AG04450 (cell line): Measurements from ENCODE around the gene CCDC187. TPM values are rescaled to one million over a fixed set of nuclear protein-coding genes. Genes with fewer than 3 reads are reported as not detected.

Experiments used
- CTCF ChIA-PET: fragments of 300-600, 350-600 bp; formaldehyde crosslinking; extraction: SDS; loops from one replicate; lab custom pipeline; 2022; ENCODE audit warnings: antibody characterized with exemption, inconsistent platforms; lab: Charles Lee
- POLR2A ChIA-PET: fragments of 350-600 bp; formaldehyde crosslinking; extraction: SDS; loops from one replicate; lab custom pipeline; 2021; ENCODE audit warnings: antibody characterized with exemption, inconsistent platforms; lab: Yijun Ruan, JAX
- DNase-seq: peaks from one replicate; pipeline ENCODE4 v3.0.0-alpha.2; 2011; ENCODE audit warnings: low read depth, low spot score
- H3K27ac ChIP-seq: one replicate; pipeline ENCODE4 v1.5.1; 2012; ENCODE audit warnings: low read depth, low read length, control low read depth
- H3K27me3 ChIP-seq: one replicate; pipeline ENCODE4 v1.6.0; 2012; ENCODE audit warnings: low read length; ENCODE audit not compliant: control insufficient read depth, insufficient read depth
- H3K4me3 ChIP-seq: 2 replicates; pipeline ENCODE4 v1.5.1; 2011; ENCODE audit warnings: mild to moderate bottlenecking, low read depth, low read length, control low read depth
- H3K9me3 ChIP-seq: 2 replicates; pipeline ENCODE4 v1.5.1; 2012; ENCODE audit warnings: low read length; ENCODE audit not compliant: control insufficient read depth, insufficient read depth
- CTCF ChIP-seq: IDR thresholded peaks from 2 replicates; pipeline ENCODE4 v1.5.1; 2011; ENCODE audit warnings: low read depth, low read length, control low read depth, inconsistent platforms
- polyA plus RNA-seq: library from polyadenylated mRNA; depleted of rRNA; stranded (reverse); fragments of >200 nt; gene quantifications from 2 replicates; pipeline ENCODE4 v1.2.3, GENCODE V29; 2011

Gene CCDC187
- polyA plus RNA-seq, 1 experiment, result not detected

GRCh38 chr9:136246849-136247550 is 56.9 kb downstream of the CCDC187 start:
- Histone ChIP-seq H3K9me3 (no peaks in the 10 kb centered on the region; the same call in 1 of the 2 replicates), H3K4me3 (no peak overlapping the region), H3K27me3 (peaks cover 43% of the 10 kb centered on the region), H3K27ac (no peak overlapping the region)
- TF ChIP-seq CTCF, result no peak
- ChIA-PET CTCF (no interaction called here), POLR2A (no interaction called here)
- DNase-seq, result no peak

GRCh38 chr9:136245219-136246150 is 58.4 kb downstream of the CCDC187 start, which contains the start of gene QSOX2:
Gene QSOX2, minus strand, starts transcription at chr9:136245812. Its CDS starts 9 bp downstream, at chr9:136245803.
- peak; percentile 24 for DNase-seq
- peaks cover 37% of the 10 kb centered on the region for H3K27me3 ChIP-seq
- H3K4me3 ChIP-seq, result peak within 1 kb of the TSS; percentile 77
- no peak within 1 kb of the TSS for H3K27ac ChIP-seq
- no peaks in the 10 kb centered on the region; the same call in 1 of the 2 replicates for H3K9me3 ChIP-seq
- no peak for TF ChIP-seq CTCF
- POLR2A ChIA-PET, result interaction anchor here (0.7 kb wide), 1 partner anchor 43 kb away, joined by 3 read pairs; no protein-coding TSS in a partner anchor
- CTCF ChIA-PET, result interaction anchor here (0.7 kb wide), 1 partner anchor 39 kb away, joined by 8 read pairs; no protein-coding TSS in a partner anchor

- H3K27ac ChIP-seq, result no peak overlapping the region
- CTCF ChIA-PET, result interaction anchor here (0.7 kb wide), 1 partner anchor 39 kb away, joined by 8 read pairs; no protein-coding TSS in a partner anchor
- peak overlapping the region; percentile 77 for H3K4me3 ChIP-seq
- POLR2A ChIA-PET, result no interaction called here
- no peak for TF ChIP-seq CTCF
- H3K27me3 ChIP-seq, result peaks cover 31% of the 10 kb centered on the region
- H3K9me3 ChIP-seq, result no peaks in the 10 kb centered on the region
- DNase-seq, result no peak
Observed at GRCh38 chr9:136244969-136245218, 59.0 kb downstream of the CCDC187 start.

- POLR2A ChIA-PET, result no interaction called here
- Histone ChIP-seq H3K9me3 (no peaks in the 10 kb centered on the region), H3K4me3 (peak overlapping the region; percentile 77), H3K27me3 (peaks cover 26% of the 10 kb centered on the region), H3K27ac (no peak overlapping the region)
- CTCF ChIA-PET, result interaction anchor here (0.7 kb wide), 1 partner anchor 40 kb away, joined by 8 read pairs; no protein-coding TSS in a partner anchor
- no peak for DNase-seq
- TF ChIP-seq CTCF, result no peak
Observed at GRCh38 chr9:136244122-136244968, 59.5 kb downstream of the CCDC187 start.
